ENCODE measurements around the gene CASK. TPM values are rescaled to one million over a fixed set of nuclear protein-coding genes. Genes with fewer than 3 reads are reported as not detected.

The CASK gene
- total and polyA plus RNA-seq, 2 experiments from 2014 or later, result 82.9 to 95.7 TPM

GRCh38 chrX:41963348-41963747 is 40.0 kb upstream of the CASK start:
- H3K4me1 ChIP-seq (ENCODE audit: insufficient read depth), result no peaks in the 10 kb centered on the region
- H3K79me2 ChIP-seq, result no peaks in the 10 kb centered on the region
- 60% methylated on average over 3 of the region's 3 CpGs for WGBS (ENCODE audit: low lambda C conversion rate, missing lambda C conversion rate)
- H3K36me3 ChIP-seq (replicated peaks; ENCODE audit: insufficient read depth, low read depth), result no peaks in the 10 kb centered on the region
- H3K9me2 ChIP-seq (replicated peaks; ENCODE audit: insufficient read depth), result no peaks in the 10 kb centered on the region
- H2AFZ ChIP-seq, result no peak overlapping the region
- H4K20me1 ChIP-seq (ENCODE audit: insufficient read depth, poor library complexity, severe bottlenecking), result no peaks in the 10 kb centered on the region
- no peak overlapping the region for H3K27ac ChIP-seq
- no peak for DNase-seq (ENCODE audit: low spot score)
- TF ChIP-seq EZH2 (IDR thresholded peaks at IDR 0.05; ENCODE audit: borderline replicate concordance) (no peak), CTCF (IDR thresholded peaks at IDR 0.05; ENCODE audit: poor library complexity) (no peak), EZH2phosphoT487 (IDR thresholded peaks at IDR 0.05; ENCODE audit: low read depth, severe bottlenecking, unreplicated experiment) (no peak)
- no peak overlapping the region for H3K4me3 ChIP-seq
- H3K4me2 ChIP-seq, result no peak overlapping the region
- no peaks in the 10 kb centered on the region for H3K27me3 ChIP-seq
- no peaks in the 10 kb centered on the region for H3K9me3 ChIP-seq (ENCODE audit: low read depth)

GRCh38 chrX:41960142-41960541 is 36.8 kb upstream of the CASK start:
- no peak overlapping the region for H3K4me2 ChIP-seq
- TF ChIP-seq EZH2 (IDR thresholded peaks at IDR 0.05; ENCODE audit: borderline replicate concordance) (no peak), EZH2phosphoT487 (IDR thresholded peaks at IDR 0.05; ENCODE audit: low read depth, severe bottlenecking, unreplicated experiment) (no peak), CTCF (IDR thresholded peaks at IDR 0.05; ENCODE audit: poor library complexity) (no peak)
- no peaks in the 10 kb centered on the region for H3K4me1 ChIP-seq (ENCODE audit: insufficient read depth)
- H3K79me2 ChIP-seq, result no peaks in the 10 kb centered on the region
- no peaks in the 10 kb centered on the region for H3K27me3 ChIP-seq
- no peaks in the 10 kb centered on the region for H3K36me3 ChIP-seq (replicated peaks; ENCODE audit: insufficient read depth, low read depth)
- H2AFZ ChIP-seq, result no peak overlapping the region
- no peak overlapping the region for H3K4me3 ChIP-seq
- no peaks in the 10 kb centered on the region for H4K20me1 ChIP-seq (ENCODE audit: insufficient read depth, poor library complexity, severe bottlenecking)
- no peaks in the 10 kb centered on the region for H3K9me3 ChIP-seq (ENCODE audit: low read depth)
- no peak for DNase-seq (ENCODE audit: low spot score)
- no peaks in the 10 kb centered on the region for H3K9me2 ChIP-seq (replicated peaks; ENCODE audit: insufficient read depth)
- WGBS (ENCODE audit: low lambda C conversion rate, missing lambda C conversion rate), result 53% methylated on average over 2 of the region's 2 CpGs
- H3K27ac ChIP-seq, result no peak overlapping the region

GRCh38 chrX:41958861-41959260 is 35.5 kb upstream of the CASK start:
- H3K36me3 ChIP-seq (replicated peaks; ENCODE audit: insufficient read depth, low read depth), result no peaks in the 10 kb centered on the region
- no peak for DNase-seq (ENCODE audit: low spot score)
- H3K4me1 ChIP-seq (ENCODE audit: insufficient read depth), result no peaks in the 10 kb centered on the region
- no peak for TF ChIP-seq CTCF (IDR thresholded peaks at IDR 0.05; ENCODE audit: poor library complexity)
- TF ChIP-seq EZH2 (IDR thresholded peaks at IDR 0.05; ENCODE audit: borderline replicate concordance), result no peak
- no peak for TF ChIP-seq EZH2phosphoT487 (IDR thresholded peaks at IDR 0.05; ENCODE audit: low read depth, severe bottlenecking, unreplicated experiment)
- H3K9me3 ChIP-seq (ENCODE audit: low read depth), result no peaks in the 10 kb centered on the region
- no peak overlapping the region for H3K27ac ChIP-seq
- H3K27me3 ChIP-seq, result no peaks in the 10 kb centered on the region
- no peak overlapping the region for H3K4me2 ChIP-seq
- no peak overlapping the region for H2AFZ ChIP-seq
- no peaks in the 10 kb centered on the region for H3K9me2 ChIP-seq (replicated peaks; ENCODE audit: insufficient read depth)
- no peaks in the 10 kb centered on the region for H4K20me1 ChIP-seq (ENCODE audit: insufficient read depth, poor library complexity, severe bottlenecking)
- H3K4me3 ChIP-seq, result no peak overlapping the region
- no peaks in the 10 kb centered on the region for H3K79me2 ChIP-seq

GRCh38 chrX:41956027-41956426 is 32.7 kb upstream of the CASK start:
- Histone ChIP-seq H3K4me1 (ENCODE audit: insufficient read depth) (no peaks in the 10 kb centered on the region), H4K20me1 (ENCODE audit: insufficient read depth, poor library complexity, severe bottlenecking) (no peaks in the 10 kb centered on the region), H2AFZ (no peak overlapping the region), H3K36me3 (replicated peaks; ENCODE audit: insufficient read depth, low read depth) (no peaks in the 10 kb centered on the region), H3K4me2 (no peak overlapping the region), H3K27ac (no peak overlapping the region), H3K27me3 (no peaks in the 10 kb centered on the region), H3K9me2 (replicated peaks; ENCODE audit: insufficient read depth) (no peaks in the 10 kb centered on the region), H3K4me3 (no peak overlapping the region), H3K79me2 (no peaks in the 10 kb centered on the region), H3K9me3 (ENCODE audit: low read depth) (no peaks in the 10 kb centered on the region)
- TF ChIP-seq CTCF (IDR thresholded peaks at IDR 0.05; ENCODE audit: poor library complexity), result no peak
- TF ChIP-seq EZH2phosphoT487 (IDR thresholded peaks at IDR 0.05; ENCODE audit: low read depth, severe bottlenecking, unreplicated experiment), result no peak
- TF ChIP-seq EZH2 (IDR thresholded peaks at IDR 0.05; ENCODE audit: borderline replicate concordance), result no peak
- DNase-seq (ENCODE audit: low spot score), result no peak
- WGBS (ENCODE audit: low lambda C conversion rate, missing lambda C conversion rate), result 73% methylated on average over 2 of the region's 2 CpGs
